K562 (cell line): Measurements from ENCODE around the gene KCTD13. TPM values are rescaled to one million over a fixed set of nuclear protein-coding genes. Genes with fewer than 3 reads are reported as not detected.

Experiments
- ESRRB ChIP-seq: fragments of 250-450 bp; sonication (Bioruptor Pico); IDR thresholded peaks from 2 replicates; pipeline ENCODE4 v1.5.0; 2020; ENCODE audit warnings: mild to moderate bottlenecking, moderate library complexity, borderline replicate concordance
- FOXM1 ChIP-seq, 2 experiments: fragments of 450-650 bp in 1 of 2; sonication (generic) in 1 of 2; formaldehyde crosslinking in 1 of 2; IDR thresholded peaks; 2 replicates each; pipeline versions ENCODE4 v1.6.1 to v1.9.0; 2017 to 2022; ENCODE audit warnings: low read depth in 2 of 2, mild to moderate bottlenecking in 2 of 2, missing genetic modification reagents in 1 of 2, moderate library complexity in 1 of 2
- GTF2A2 ChIP-seq: IDR thresholded peaks from 2 replicates; pipeline ENCODE4 v1.6.1; 2016; ENCODE audit warnings: mild to moderate bottlenecking, missing genetic modification characterization, missing compliant biosample characterization
- GTF2F1 ChIP-seq: IDR thresholded peaks from 2 replicates; pipeline ENCODE4 v1.6.1; 2011; ENCODE audit warnings: low read depth, low read length, improper control_type of control experiment
- HNRNPH1 ChIP-seq: fragments of 200-400 bp; formaldehyde crosslinking; optimal IDR thresholded peaks from 2 replicates; pipeline ENCODE3; 2017; ENCODE audit warnings: low read depth, mild to moderate bottlenecking, low read length, moderate library complexity
- KLF6 ChIP-seq: fragments of 250-450 bp; sonication (Bioruptor Pico); IDR thresholded peaks from 2 replicates; pipeline ENCODE4 v1.4.0; 2020; ENCODE audit warnings: mild to moderate bottlenecking, moderate library complexity, borderline replicate concordance
- L3MBTL2 ChIP-seq: fragments of 450-650 bp; IDR thresholded peaks from 2 replicates; pipeline ENCODE4 v1.6.1; 2016; ENCODE audit warnings: mild to moderate bottlenecking, moderate library complexity
- LCOR ChIP-seq: sonication (generic); formaldehyde crosslinking; IDR thresholded peaks from 2 replicates; pipeline ENCODE4 v1.8.0; 2022; ENCODE audit warnings: mild to moderate bottlenecking, missing genetic modification reagents
- MAFF ChIP-seq: IDR thresholded peaks from 2 replicates; pipeline ENCODE4 v1.6.1; 2012; ENCODE audit warnings: low read length, improper control_type of control experiment
- RBM34 ChIP-seq: fragments of 200-400 bp; formaldehyde crosslinking; IDR thresholded peaks from 2 replicates; pipeline ENCODE4 v1.6.1; 2018; ENCODE audit warnings: low read length, borderline replicate concordance; ENCODE audit not compliant: insufficient read depth
- RNF2 ChIP-seq: sonication (generic); IDR thresholded peaks from 2 replicates; pipeline ENCODE4 v1.6.1; 2016
- RUNX1 ChIP-seq: sonication (generic); IDR thresholded peaks from 2 replicates; pipeline ENCODE4 v1.6.1; 2016; ENCODE audit warnings: antibody characterized with exemption, low read depth
- SIN3B ChIP-seq: fragments of 450-650 bp; IDR thresholded peaks from 2 replicates; pipeline ENCODE4 v1.6.1; 2017; ENCODE audit warnings: low read depth, mild to moderate bottlenecking, moderate library complexity
- SMARCA4 ChIP-seq: fragments of 450-650 bp; IDR thresholded peaks from 2 replicates; pipeline ENCODE4 v1.6.1; 2016
- SMARCB1 ChIP-seq: IDR thresholded peaks from 2 replicates; pipeline ENCODE4 v1.6.1; 2011; ENCODE audit warnings: improper control_type of control experiment, low read depth; ENCODE audit not compliant: insufficient read length
- TCF7 ChIP-seq: sonication (generic); IDR thresholded peaks from 2 replicates; pipeline ENCODE4 v1.6.1; 2016; ENCODE audit warnings: antibody characterized with exemption, borderline replicate concordance
- TFAM ChIP-seq: fragments of 250-450 bp; sonication (Bioruptor Pico); conservative IDR thresholded peaks from 2 replicates; pipeline ENCODE4 v1.5.0; 2021; ENCODE audit warnings: mild to moderate bottlenecking, moderate library complexity
- ZNF140 ChIP-seq: fragments of 250-450 bp; sonication (Bioruptor Pico); IDR thresholded peaks from 2 replicates; pipeline ENCODE4 v1.8.0; 2021; ENCODE audit warnings: moderate library complexity, mild to moderate bottlenecking, inconsistent platforms
- ZNF347 ChIP-seq: fragments of 450-650 bp; formaldehyde crosslinking; IDR thresholded peaks from 2 replicates; pipeline ENCODE4 v1.4.0; 2020; ENCODE audit warnings: low read depth, mild to moderate bottlenecking, moderate library complexity
- ZNF77 ChIP-seq: fragments of 250-450 bp; sonication (Bioruptor Pico); IDR thresholded peaks from 2 replicates; pipeline ENCODE4 v1.5.0; 2020
- ZNF785 ChIP-seq: fragments of 250-450 bp; sonication (Bioruptor Pico); IDR thresholded peaks from 2 replicates; pipeline ENCODE4 v1.4.0; 2020; ENCODE audit warnings: mild to moderate bottlenecking
- polyA plus RNA-seq, 8 experiments: library from polyadenylated mRNA; depleted of rRNA in 4 of 8; stranded (reverse) in 5 of 8; unstranded in 3 of 8; fragments of >200 nt; fragmentation: Nextera tagmentation in 2 of 8; fragmentation: Illumina TruSeq in 1 of 8; extraction: Ambion mirVana in 2 of 8; extraction: Trizol in 1 of 8; gene quantifications; 2 replicates each; pipeline versions ENCODE4 v1.2.1 to v1.2.3, GENCODE V29; 2011 to 2014; ENCODE audit warnings: inconsistent platforms in 1 of 8, missing spikeins in 1 of 8
- total RNA-seq, 7 experiments: library from RNA; depleted of rRNA in 6 of 7; stranded (reverse); fragments of >200 nt in 6 of 7; fragmentation: Illumina TruSeq in 2 of 7; extraction: Trizol in 2 of 7; gene quantifications; 2 replicates each; pipeline versions ENCODE4 v1.2.1 to v1.2.3, GENCODE V29; 2011 to 2021; ENCODE audit warnings: low replicate concordance in 1 of 7
- TF ChIP-seq, protein P1 (sequence below): fragments of 250-450 bp; sonication (Bioruptor Pico); IDR thresholded peaks from 2 replicates; pipeline ENCODE4 v1.5.1; 2021; ENCODE audit warnings: mild to moderate bottlenecking
- TF ChIP-seq, protein P2 (sequence below): sonication (generic); formaldehyde crosslinking; IDR thresholded peaks from 2 replicates; pipeline ENCODE4 v1.8.1; 2023; ENCODE audit warnings: missing genetic modification reagents, mild to moderate bottlenecking, borderline replicate concordance

The KCTD13 gene
- total and polyA plus RNA-seq, 9 of the 15 experiments (the other 6 are each of a cell fraction or from before 2014, with no cell fraction given): 1.0 to 20.6 (median 9.8) TPM

DNA sequence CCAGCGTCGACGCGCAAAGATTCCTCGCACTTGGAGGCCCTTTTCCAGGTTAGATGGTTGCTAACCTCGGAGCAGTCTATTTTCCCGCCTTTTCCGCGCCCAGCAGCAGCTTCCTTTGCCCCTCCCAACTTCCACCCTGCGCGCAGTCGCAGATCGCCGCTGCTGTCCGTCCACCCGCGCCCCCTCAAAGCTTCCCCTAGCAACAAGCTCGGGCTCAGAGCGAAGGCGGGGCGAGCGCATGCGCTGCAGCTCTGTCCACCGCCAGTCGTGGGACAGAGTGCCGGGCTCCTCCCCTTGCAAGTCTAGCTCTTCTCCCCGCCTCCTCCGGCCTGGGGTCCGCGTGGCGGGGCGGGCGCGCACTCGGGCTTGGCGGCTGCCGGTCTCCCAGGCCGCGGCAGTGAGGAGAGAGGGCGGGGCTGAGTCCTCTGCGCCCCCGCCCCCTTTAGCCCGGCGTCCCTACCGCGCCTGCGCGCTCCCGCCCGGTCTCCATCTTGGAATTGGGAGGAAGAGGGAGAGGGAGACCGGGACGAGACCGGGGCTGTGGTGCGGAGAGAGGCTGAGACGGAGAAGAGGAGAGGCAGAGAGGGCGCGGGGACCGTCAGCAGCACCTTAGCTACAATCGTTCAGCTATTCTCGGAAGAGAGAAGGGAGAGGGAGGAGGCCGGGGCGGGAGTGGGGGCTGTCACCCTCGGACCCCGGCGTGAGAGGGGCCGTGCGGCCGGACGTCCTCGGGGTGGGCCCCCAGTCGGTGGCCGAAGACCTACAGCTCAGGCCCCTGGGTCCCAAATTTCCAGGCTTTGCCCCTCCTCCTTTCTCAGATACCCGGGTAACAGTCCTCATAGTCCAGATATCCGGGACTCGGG is 47.6 kb upstream of the KCTD13 start, which contains the start of gene TAOK2 (continued):
- TF ChIP-seq FOXM1 (IDR thresholded peaks at IDR 0.05; ENCODE audit: low read depth): no peak
- no peak for TF ChIP-seq FOXM1 (CRISPR knock-in tag; IDR thresholded peaks at IDR 0.05; ENCODE audit: low read depth)
- no peak for TF ChIP-seq ZNF140 (CRISPR knock-in tag)
- TF ChIP-seq LCOR (CRISPR knock-in tag): peak; percentile 83
- TF ChIP-seq ZNF347 (CRISPR knock-in tag): no peak
- no peak for TF ChIP-seq MAFF
- no peak for TF ChIP-seq ESRRB (CRISPR knock-in tag)
- no peak for TF ChIP-seq HNRNPH1
- peak; percentile 69 for TF ChIP-seq RNF2
- TF ChIP-seq ZNF785: no peak
- no peak for TF ChIP-seq TCF7
- TF ChIP-seq SMARCA4: no peak
- no peak for TF ChIP-seq GTF2F1
- TF ChIP-seq, protein P1, sequence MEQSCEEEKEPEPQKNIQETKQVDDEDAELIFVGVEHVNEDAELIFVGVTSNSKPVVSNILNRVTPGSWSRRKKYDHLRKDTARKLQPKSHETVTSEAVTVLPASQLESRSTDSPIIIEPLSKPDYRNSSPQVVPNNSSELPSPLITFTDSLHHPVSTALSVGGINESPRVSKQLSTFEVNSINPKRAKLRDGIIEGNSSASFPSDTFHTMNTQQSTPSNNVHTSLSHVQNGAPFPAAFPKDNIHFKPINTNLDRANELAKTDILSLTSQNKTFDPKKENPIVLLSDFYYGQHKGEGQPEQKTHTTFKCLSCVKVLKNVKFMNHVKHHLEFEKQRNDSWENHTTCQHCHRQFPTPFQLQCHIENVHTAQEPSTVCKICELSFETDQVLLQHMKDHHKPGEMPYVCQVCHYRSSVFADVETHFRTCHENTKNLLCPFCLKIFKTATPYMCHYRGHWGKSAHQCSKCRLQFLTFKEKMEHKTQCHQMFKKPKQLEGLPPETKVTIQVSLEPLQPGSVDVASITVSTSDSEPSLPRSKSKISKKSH: no peak
- TF ChIP-seq GTF2A2 (tag): no peak
- TF ChIP-seq TFAM: no peak
- TF ChIP-seq L3MBTL2: peak; percentile 100
- no peak for TF ChIP-seq RBM34
- TF ChIP-seq, protein P2, sequence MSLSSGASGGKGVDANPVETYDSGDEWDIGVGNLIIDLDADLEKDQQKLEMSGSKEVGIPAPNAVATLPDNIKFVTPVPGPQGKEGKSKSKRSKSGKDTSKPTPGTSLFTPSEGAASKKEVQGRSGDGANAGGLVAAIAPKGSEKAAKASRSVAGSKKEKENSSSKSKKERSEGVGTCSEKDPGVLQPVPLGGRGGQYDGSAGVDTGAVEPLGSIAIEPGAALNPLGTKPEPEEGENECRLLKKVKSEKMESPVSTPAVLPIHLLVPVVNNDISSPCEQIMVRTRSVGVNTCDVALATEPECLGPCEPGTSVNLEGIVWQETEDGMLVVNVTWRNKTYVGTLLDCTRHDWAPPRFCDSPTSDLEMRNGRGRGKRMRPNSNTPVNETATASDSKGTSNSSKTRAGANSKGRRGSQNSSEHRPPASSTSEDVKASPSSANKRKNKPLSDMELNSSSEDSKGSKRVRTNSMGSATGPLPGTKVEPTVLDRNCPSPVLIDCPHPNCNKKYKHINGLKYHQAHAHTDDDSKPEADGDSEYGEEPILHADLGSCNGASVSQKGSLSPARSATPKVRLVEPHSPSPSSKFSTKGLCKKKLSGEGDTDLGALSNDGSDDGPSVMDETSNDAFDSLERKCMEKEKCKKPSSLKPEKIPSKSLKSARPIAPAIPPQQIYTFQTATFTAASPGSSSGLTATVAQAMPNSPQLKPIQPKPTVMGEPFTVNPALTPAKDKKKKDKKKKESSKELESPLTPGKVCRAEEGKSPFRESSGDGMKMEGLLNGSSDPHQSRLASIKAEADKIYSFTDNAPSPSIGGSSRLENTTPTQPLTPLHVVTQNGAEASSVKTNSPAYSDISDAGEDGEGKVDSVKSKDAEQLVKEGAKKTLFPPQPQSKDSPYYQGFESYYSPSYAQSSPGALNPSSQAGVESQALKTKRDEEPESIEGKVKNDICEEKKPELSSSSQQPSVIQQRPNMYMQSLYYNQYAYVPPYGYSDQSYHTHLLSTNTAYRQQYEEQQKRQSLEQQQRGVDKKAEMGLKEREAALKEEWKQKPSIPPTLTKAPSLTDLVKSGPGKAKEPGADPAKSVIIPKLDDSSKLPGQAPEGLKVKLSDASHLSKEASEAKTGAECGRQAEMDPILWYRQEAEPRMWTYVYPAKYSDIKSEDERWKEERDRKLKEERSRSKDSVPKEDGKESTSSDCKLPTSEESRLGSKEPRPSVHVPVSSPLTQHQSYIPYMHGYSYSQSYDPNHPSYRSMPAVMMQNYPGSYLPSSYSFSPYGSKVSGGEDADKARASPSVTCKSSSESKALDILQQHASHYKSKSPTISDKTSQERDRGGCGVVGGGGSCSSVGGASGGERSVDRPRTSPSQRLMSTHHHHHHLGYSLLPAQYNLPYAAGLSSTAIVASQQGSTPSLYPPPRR (CRISPR knock-in tag): no peak
- 0 out of 2 replicates have a peak, but pooled peaks have one; percentile 43 for TF ChIP-seq KLF6 (CRISPR knock-in tag)
- no peak for TF ChIP-seq ZNF77 (CRISPR knock-in tag)
- TF ChIP-seq RUNX1: peak; percentile 20; the same call in 1 of the 2 replicates
- no peak for TF ChIP-seq SIN3B
- TF ChIP-seq SMARCB1: no peak
